HG02642 (cell line): ENCODE measurements around the gene KHDC4.

Experiments used
- ATAC-seq: cut with Tn5 transposase; IDR thresholded peaks from one replicate; pipeline ENCODE4 v1.9.1; 2021; ENCODE audit warnings: mild to moderate bottlenecking; ENCODE audit not compliant: unreplicated experiment, poor library complexity

KHDC4 gene

DNA sequence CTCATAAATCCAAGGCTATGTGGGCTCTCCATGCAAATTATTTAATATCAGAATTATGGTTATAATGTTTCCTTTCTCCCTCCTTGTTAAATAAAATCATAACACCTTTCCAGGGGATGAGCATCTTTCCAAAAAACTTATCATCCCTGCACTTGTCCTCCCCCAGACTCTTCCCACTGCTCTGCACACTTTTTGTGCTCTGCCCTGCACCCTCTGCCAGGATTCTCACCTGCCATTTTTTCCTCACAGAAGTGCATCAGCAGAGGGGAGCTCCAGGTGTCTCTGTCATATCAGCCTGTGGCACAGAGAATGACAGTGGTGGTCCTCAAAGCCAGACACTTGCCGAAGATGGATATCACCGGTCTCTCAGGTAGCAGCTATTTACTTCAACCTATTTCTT lies 54.0 kb downstream of the KHDC4 start:
- no peak for ATAC-seq

DNA sequence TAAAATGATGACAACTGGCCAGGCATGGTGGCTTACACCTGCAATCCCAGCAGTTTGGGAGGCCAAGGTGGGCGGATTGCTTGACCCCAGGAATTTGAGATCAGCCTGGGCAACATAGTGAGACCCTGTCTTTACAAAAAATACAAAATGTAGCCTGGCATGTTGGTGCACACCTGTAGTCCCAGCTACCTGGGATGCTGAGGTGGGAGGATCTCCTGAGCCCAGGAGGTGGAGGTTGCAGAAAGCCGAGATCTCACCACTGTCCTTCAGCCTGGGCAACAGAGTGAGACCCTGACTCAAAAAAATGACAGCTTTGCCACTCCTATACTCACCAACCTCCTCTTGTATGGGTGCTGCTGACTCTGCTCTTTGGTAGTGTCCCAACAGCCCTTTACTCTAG lies 56.3 kb downstream of the KHDC4 start:
- ATAC-seq, result no peak

- ATAC-seq, result no peak
These were observed 60.4 kb downstream of the KHDC4 start for GRCh38 chr1:155873860-155874259.

DNA sequence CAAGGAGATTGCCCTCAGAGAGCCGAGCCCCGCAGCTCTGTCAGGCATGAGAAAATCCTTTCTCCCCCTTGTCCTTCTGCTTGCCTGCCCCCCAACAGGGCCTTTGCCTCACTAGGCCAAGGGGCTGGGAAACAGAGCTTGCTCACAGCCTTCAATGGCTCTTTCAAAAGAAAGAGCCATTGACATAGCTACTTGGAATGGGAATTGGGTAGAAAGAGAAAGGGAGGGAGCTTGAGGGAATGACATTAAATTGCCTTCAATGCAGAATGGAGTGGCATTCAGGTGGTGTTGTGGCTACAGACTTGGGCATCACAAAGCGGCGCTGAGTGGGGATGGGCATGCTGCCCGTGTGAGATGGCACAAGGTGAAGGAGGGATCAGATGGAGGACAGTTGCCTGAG lies 61.7 kb downstream of the KHDC4 start:
- no peak for ATAC-seq

DNA sequence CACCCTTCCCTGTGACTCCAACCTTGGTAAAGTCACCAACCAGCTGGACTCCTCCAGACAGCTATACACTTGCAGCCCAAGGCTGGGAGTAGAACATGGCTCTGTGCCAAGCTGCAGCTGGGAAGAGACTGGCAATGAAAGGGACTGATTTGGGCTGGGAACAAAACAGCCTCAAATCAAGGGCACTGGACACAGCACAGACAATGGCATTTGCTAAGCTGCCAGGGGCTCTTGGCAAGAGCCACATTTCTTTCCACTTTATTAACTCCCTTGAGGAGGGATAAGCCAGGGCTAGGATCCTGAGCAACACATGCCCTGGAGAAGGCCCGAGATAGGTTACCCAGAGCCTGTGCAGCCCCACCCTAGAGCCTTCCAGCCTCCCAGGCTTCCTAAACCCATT lies 62.8 kb downstream of the KHDC4 start:
- ATAC-seq, result no peak

- ATAC-seq, result no peak
These were observed 66.4 kb downstream of the KHDC4 start for GRCh38 chr1:155867766-155868165.

- ATAC-seq, result no peak
These were observed 69.8 kb downstream of the KHDC4 start for GRCh38 chr1:155864393-155864792.
